GM21381 (cell line): Measurements from ENCODE around the gene SPRR1A.
"Not testable (repeated sequence)": the region's sequence is repeated elsewhere in the genome, so short reads cannot be mapped to it uniquely, and the experiment has no call there.

Source experiments
- ATAC-seq: cut with Tn5 transposase; IDR thresholded peaks from one replicate; pipeline ENCODE4 v1.9.1; 2021; ENCODE audit warnings: mild to moderate bottlenecking, moderate library complexity; ENCODE audit not compliant: unreplicated experiment

Gene SPRR1A

GRCh38 chr1:152972196-152972886 is 11.5 kb upstream of the SPRR1A start:
- no peak for ATAC-seq

DNA sequence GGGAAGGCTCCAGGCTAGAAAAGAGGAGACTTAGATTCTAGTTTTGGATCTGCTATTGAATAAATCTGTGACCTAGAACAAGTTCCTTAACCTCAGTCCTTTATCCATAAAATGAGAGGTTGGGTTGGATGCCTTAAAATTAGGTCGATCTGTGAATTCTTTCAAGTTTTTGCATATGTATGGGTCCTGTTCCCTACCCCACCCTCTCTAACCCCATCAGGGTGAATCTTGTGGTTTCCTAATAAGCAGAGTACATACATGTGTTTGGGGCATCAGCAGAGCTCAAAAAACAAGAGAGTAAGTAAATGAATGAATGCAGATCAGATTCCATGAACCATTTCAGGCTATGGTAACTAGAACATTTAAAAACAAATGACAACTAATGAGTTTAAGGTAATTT is 7.2 kb upstream of the SPRR1A start:
- ATAC-seq = no peak

DNA sequence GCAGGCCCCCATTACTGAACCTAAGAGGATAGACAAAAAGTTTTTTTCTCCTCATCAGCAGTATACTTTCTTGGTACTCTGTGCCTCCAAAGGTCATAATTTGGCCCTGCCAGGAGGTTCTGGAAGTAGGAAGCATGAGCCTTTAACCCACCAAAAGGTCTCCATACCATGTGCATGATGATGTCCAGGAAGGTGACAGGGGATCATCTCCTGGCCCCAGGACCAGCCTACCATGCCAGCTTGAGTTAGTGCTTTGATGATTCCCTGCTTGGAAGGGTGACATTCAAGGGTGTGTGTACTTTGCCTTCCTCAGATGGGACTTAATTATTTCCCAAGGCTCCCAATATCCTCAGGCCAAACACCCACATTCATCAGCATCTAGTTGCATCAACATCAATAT is 6.3 kb upstream of the SPRR1A start:
- ATAC-seq = no peak

DNA sequence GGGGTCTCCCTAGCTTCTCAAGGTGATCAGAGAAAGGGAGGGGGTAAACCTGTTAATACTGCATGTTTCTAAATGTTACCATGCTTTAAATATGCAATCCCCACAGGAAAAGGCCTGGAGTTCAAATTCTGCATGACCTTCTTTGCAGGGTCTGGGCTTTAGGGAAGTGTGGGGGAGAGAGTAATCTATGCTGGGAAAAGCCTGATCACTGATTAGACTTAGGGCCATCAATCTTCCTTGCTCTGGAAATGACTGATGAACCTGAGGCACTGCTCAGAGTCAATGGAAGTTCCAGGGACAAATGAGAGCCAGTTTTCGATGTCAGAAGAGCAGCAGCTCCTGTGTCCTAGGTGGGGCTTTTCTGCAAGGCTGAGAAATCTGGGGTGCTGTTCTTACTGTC is 3.2 kb upstream of the SPRR1A start:
- ATAC-seq = no peak

DNA sequence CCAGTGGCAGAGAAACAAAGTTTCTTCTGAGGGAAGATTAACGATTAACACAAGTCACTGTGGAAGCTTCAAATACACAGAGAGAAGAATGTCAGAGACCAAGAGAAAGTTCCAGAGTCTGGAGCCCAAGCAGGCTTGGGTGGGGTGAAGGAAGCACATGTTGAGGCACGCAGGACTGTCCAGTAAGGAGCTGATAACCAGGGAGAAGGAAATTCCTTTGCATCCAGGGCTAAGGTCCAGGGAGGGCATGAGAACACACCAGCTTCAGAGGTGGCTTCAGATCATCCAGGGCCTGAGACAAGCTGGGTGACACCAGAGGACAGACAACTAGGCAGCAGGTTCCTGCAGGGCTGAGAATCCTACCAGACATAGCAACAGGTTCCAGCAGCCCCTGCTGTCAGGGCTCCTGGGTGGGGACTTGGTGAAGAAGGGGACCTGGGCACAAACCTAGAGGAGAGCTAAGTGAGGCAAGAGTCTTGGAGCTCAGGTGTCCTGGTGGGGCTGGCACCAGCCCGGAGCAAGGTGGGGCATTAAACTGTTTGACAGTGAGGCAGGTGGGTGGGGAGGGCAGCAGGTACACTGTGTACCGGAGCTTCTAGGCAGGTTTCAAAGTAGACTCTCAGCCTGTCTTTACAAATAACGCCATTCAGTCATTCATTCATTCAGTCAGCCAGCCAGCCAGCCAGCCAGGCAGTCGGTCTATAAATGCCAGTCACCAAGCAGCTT is 2.6 kb upstream of the SPRR1A start:
- no peak for ATAC-seq

DNA sequence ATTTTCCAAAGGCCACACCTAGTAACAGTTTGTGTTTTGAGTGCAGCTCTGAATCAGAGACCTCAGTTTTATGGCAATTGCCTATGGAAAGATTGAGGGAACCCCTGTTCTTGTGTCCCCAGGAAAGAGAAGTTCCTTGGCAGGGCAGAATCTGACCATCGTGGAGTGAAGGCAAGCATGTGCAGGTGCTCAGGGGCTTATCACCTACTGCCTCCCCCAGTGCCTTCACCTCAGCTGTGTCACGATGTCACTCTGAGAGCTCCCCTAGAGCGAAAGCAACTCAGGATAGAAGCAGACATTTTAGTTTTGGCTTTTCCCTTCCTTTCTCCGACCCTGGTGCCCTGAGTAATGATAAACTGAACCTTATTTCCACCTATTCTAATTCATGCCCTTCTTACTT is 1.8 kb upstream of the SPRR1A start:
- ATAC-seq = no peak

DNA sequence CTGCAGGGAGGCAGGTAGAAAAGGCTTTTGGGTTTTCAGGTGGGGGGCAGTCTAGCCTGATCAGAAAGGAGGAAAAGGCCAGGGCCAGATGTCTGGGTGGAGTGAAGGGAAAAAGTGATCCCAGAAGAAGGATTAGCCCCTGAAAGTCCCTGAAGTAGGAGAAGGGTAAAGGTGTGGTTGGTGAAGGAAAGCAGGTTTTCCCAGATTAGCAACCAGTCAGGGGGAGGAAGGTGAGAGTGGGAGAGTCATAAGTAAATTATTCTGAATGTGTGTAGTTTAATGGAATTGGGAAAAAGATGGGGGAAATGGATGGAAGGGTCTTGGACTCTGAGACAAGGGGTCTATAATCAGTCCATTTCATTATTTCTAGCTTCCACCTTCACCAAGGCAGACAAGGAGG is 647 bp upstream of the SPRR1A start:
- ATAC-seq = no peak

DNA sequence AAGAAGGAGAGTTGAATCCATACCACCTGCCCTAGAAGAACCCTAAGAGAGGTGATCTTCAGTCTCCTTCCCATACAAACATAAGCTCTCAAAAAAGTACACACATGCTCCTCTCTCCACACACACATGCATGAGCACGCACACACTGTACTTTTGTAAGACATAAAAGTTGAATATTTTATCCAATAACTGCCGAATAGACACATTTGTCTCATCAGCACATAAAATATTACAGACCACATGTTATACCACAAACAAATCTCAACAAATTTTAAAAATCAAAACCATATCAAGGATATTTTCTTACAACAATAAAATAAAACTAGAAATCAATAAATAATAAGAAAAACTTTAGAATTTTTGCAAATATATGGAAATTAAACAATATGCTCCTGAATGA is 2.7 kb downstream of the SPRR1A start:
- ATAC-seq = no peak

DNA sequence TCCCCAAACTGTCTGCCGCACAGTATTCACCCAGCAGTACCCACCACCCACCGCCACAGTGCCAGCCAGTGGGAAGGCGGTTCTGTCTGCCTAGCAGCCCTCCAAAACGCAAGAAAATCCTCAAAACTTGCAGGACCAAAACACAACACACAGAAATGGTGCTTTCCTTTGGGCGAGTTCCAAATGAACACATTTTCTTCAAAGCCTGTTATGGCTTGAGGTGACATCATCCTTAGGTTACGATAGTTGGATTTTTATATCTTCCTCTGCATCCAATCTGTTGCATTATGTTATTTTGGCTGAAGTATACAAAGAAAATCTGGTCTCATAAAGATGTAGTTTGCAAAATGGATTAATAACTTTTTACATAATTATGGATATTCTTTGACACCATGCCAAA is 9.3 kb downstream of the SPRR1A start:
- no peak for ATAC-seq

GRCh38 chr1:152995842-152996241 is 12.0 kb downstream of the SPRR1A start:
- ATAC-seq = no peak

GRCh38 chr1:152996633-152997400 is 12.9 kb downstream of the SPRR1A start:
- ATAC-seq = no peak

- ATAC-seq = no peak
These were observed 14.0 kb downstream of the SPRR1A start for GRCh38 chr1:152997901-152998300.

GRCh38 chr1:152998476-152998875 is 14.6 kb downstream of the SPRR1A start:
- no peak for ATAC-seq

GRCh38 chr1:152999818-153000217 is 15.9 kb downstream of the SPRR1A start:
- no peak for ATAC-seq

- ATAC-seq = no peak
These were observed 16.4 kb downstream of the SPRR1A start for GRCh38 chr1:153000294-153000693.

- no peak for ATAC-seq
These were observed 17.5 kb downstream of the SPRR1A start, which contains the start of gene SPRR3 for GRCh38 chr1:153001382-153001781. Gene SPRR3, plus strand, starts transcription at chr1:153001749. Its CDS starts 1,272 bp downstream, at chr1:153003021.

GRCh38 chr1:153011235-153011758 is 27.4 kb downstream of the SPRR1A start:
- not testable (repeated sequence) for ATAC-seq

DNA sequence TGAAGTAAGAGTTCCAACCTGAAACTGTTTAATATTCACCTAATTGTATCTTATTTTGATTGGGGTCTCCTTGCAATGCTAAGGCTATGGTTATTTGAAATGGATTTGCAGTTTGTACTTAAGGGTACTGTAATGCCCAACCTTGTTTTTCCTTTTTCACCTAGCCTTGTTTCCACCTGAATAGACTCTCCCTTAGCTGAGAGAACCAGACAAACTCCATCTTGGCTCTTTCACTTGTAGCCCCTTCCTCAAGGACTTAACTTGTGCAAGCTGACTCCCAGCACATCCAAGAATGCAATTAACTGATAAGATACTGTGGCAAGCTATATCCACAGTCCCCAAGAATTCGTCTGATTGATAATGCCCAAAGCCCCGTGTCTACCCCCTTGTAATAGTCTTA is 37.9 kb downstream of the SPRR1A start:
- not testable (repeated sequence) for ATAC-seq

DNA sequence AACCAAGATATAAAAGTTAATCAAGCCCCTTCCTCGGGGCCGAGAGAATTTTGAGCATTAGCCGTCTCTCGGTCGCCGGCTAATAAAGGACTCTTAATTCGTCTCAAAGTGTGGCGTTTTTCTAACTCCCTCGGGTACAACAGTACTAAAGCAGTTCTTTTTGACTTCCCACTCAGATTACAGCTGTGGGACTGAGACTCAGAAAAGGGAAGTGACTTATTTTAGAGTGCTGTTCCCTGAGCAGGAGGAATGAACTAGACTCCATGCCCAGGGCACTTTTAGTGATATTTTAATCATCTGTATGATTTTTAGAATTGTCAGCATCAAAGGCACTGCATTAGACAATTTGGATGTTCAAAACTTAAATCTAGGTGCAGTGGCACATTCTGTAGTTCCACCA is 38.5 kb downstream of the SPRR1A start:
- not testable (repeated sequence) for ATAC-seq

DNA sequence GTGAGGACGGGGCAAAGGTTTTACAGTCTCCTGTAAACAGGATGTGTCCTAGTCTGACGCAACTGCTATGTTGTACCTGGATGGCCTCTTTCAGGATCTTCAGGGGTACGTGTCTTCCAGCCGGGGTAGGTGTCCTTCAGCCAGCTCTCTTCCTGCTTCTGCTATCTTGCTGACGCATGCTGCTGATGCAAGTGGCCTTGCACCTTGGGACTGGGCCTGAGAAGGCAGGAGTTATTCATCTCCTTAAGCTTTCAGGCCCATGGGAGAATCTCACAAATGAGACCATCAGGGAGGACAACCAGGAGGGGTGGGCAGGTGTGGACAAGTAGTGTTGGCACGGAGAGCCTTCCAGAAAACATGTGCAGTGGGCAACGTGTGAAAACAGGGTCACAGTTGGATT is 39.2 kb downstream of the SPRR1A start:
- ATAC-seq = no peak

- no peak for ATAC-seq
These were observed 40.5 kb downstream of the SPRR1A start for GRCh38 chr1:153024413-153024812.
